ENCODE data around the gene PDE7B. TPM values are rescaled to one million over a fixed set of nuclear protein-coding genes. Genes with fewer than 3 reads are reported as not detected.

Gene PDE7B
- total and polyA plus RNA-seq, 2 donors (not counting 1 experiment from before 2014, with no cell fraction given), result 2.6 to 7.5 TPM

- POLR2A ChIA-PET, result no interaction called here
- no peaks in the 10 kb centered on the region for H4K20me1 ChIP-seq (ENCODE audit: control insufficient read depth, insufficient read depth, low read length, poor library complexity, severe bottlenecking)
- WGBS (ENCODE audit: insufficient coverage), result over 99% methylated on average over 16 of the region's 18 CpGs
These were observed 54.3 kb downstream of the PDE7B start for GRCh38 chr6:135905604-135906300.

More at GRCh38 chr6:135905604-135906300, 54.3 kb downstream of the PDE7B start:
- intact Hi-C loops (cut with micrococcal nuclease), result loop anchor here (5.0 to 10.0 kb wide), 2 partner anchors 51 to 73 kb away; partner anchors contain the start of gene PDE7B
- no peak overlapping the region for H2AFZ ChIP-seq (ENCODE audit: insufficient read depth, low read depth, low read length, poor library complexity, severe bottlenecking)
- peaks cover 2% of the 10 kb centered on the region for H3K4me1 Mint-ChIP-seq
- H3K27ac ChIP-seq (ENCODE audit: low read length in 2 of 2), result no peak overlapping the region
- H3K27me3 Mint-ChIP-seq, result no peaks in the 10 kb centered on the region
- CTCF ChIA-PET, result interaction anchor here (1.2 to 8.7 kb wide), 4 partner anchors 23 to 369 kb away, joined by 3 to 173 read pairs (median 4); no protein-coding TSS in a partner anchor
- no peak for ATAC-seq (ENCODE audit: low read depth)
- H3K79me2 ChIP-seq (ENCODE audit: control insufficient read depth, insufficient read depth, low read length), result no peaks in the 10 kb centered on the region
- no peaks in the 10 kb centered on the region for H3K9me3 ChIP-seq (ENCODE audit: control extremely low read depth in 1 of 3, control insufficient read depth in 2 of 3, insufficient read depth in 1 of 3, low read length in 2 of 3)
- no peak for DNase-seq
- TF ChIP-seq CTCF (IDR thresholded peaks at IDR 0.05) (no peak), EZH2 (IDR thresholded peaks at IDR 0.05; ENCODE audit: borderline replicate concordance, insufficient read depth, low read depth, low read length, poor library complexity, severe bottlenecking) (no peak)
- no peaks in the 10 kb centered on the region for H3K9me3 Mint-ChIP-seq (ENCODE audit: insufficient read depth)
- H3K4me2 ChIP-seq (replicated peaks; ENCODE audit: low read depth, low read length, poor library complexity, severe bottlenecking), result no peak overlapping the region
- H3K27me3 ChIP-seq (replicated peaks in 1 of 4; ENCODE audit: control extremely low read depth in 1 of 4, control insufficient read depth in 3 of 4, insufficient read depth in 4 of 4, low read length in 3 of 4), result no peaks in the 10 kb centered on the region
- H3K4me3 ChIP-seq (ENCODE audit: control extremely low read depth in 1 of 5, extremely low read depth in 1 of 5, insufficient read depth in 1 of 5, low read depth in 2 of 5, low read length in 4 of 5), result no peak overlapping the region
- H3K27ac Mint-ChIP-seq, result no peak overlapping the region
- H3K36me3 ChIP-seq (replicated peaks in 1 of 2; ENCODE audit: control extremely low read depth in 1 of 2, control insufficient read depth in 1 of 2, extremely low read depth in 1 of 2, insufficient read depth in 2 of 2, low read length in 1 of 2), result peaks cover 0 to under 1% of the 10 kb centered on the region in 2 experiments
- H3K9ac ChIP-seq (ENCODE audit: low read length), result no peak overlapping the region
- peaks cover 0 to 3% of the 10 kb centered on the region in 2 donors for H3K4me1 ChIP-seq (ENCODE audit: control insufficient read depth in 2 of 2, insufficient read depth in 2 of 2, low read length in 2 of 2)
- no peak overlapping the region for H3K4me3 Mint-ChIP-seq
